Ishikawa (cell line): ENCODE data around the gene TSPAN18.

Experiments used
- CEBPB ChIP-seq: IDR thresholded peaks from 2 replicates; pipeline ENCODE4 v1.6.1; 2012
- CREB1 ChIP-seq: IDR thresholded peaks from 2 replicates; pipeline ENCODE4 v1.6.1; 2012; ENCODE audit warnings: low read depth
- EGR1 ChIP-seq: IDR thresholded peaks from 2 replicates; pipeline ENCODE4 v1.6.1; 2012
- EP300 ChIP-seq: IDR thresholded peaks from 2 replicates; pipeline ENCODE4 v1.6.1; 2012; ENCODE audit warnings: borderline replicate concordance
- FOXM1 ChIP-seq: IDR thresholded peaks from 2 replicates; pipeline ENCODE4 v1.6.1; 2012; ENCODE audit warnings: low read depth, borderline replicate concordance
- NFIC ChIP-seq: IDR thresholded peaks from 2 replicates; pipeline ENCODE4 v1.6.1; 2012
- TAF1 ChIP-seq: IDR thresholded peaks from 2 replicates; pipeline ENCODE4 v1.6.1; 2012; ENCODE audit warnings: low read depth, mild to moderate bottlenecking
- TCF12 ChIP-seq: IDR thresholded peaks from 2 replicates; pipeline ENCODE4 v1.6.1; 2012; ENCODE audit warnings: low read depth
- TEAD4 ChIP-seq: IDR thresholded peaks from 2 replicates; pipeline ENCODE4 v1.6.1; 2012
- YY1 ChIP-seq: IDR thresholded peaks from 2 replicates; pipeline ENCODE4 v1.6.1; 2012; ENCODE audit warnings: low read depth
- ZBTB7A ChIP-seq: IDR thresholded peaks from 2 replicates; pipeline ENCODE4 v1.6.1; 2012; ENCODE audit warnings: low read depth
- TF ChIP-seq, protein P1 (sequence below): IDR thresholded peaks from 2 replicates; pipeline ENCODE4 v1.6.1; 2012
- TF ChIP-seq, protein P2 (sequence below): IDR thresholded peaks from 2 replicates; pipeline ENCODE4 v1.6.1; 2012
- TF ChIP-seq, protein P3 (sequence below): IDR thresholded peaks from 2 replicates; pipeline ENCODE4 v1.6.1; 2012; ENCODE audit warnings: low read depth, mild to moderate bottlenecking

Gene TSPAN18

DNA sequence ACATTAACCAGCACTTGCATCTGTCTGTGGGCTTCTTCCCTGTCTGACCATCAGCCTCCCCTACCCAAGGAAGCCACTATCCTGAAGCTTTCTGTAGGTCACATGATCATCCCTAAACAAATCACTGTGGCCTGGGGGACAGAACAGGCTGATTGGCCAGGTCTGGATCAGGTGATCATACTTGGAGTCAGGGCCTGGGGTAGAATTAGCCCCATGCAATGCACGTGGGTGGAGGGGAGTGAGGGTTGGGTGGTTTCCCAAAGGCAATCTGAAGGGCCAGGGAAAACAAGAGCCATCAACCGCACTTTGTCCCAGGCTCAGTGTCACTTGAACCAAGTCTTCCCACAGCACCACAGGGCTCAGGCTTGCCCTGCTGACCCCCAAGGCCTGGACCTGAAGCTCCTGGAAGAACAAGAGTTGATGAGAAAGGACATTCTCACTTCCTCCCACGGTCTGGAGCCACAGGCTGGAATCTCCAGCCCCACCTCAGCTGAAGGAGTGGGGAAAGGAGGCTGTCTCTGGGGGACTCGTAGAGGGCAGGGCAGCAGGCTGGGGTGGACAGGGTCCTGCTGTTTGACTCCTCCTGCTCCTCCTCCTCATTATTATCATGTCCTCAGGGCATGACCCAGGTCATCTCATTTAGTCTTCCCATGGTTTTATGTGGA lies 31.5 kb upstream of the TSPAN18 start:
- TF ChIP-seq, protein P1, sequence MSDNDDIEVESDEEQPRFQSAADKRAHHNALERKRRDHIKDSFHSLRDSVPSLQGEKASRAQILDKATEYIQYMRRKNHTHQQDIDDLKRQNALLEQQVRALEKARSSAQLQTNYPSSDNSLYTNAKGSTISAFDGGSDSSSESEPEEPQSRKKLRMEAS, result no peak
- TF ChIP-seq, protein P2, sequence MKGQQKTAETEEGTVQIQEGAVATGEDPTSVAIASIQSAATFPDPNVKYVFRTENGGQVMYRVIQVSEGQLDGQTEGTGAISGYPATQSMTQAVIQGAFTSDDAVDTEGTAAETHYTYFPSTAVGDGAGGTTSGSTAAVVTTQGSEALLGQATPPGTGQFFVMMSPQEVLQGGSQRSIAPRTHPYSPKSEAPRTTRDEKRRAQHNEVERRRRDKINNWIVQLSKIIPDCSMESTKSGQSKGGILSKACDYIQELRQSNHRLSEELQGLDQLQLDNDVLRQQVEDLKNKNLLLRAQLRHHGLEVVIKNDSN, result peak; percentile 54

DNA sequence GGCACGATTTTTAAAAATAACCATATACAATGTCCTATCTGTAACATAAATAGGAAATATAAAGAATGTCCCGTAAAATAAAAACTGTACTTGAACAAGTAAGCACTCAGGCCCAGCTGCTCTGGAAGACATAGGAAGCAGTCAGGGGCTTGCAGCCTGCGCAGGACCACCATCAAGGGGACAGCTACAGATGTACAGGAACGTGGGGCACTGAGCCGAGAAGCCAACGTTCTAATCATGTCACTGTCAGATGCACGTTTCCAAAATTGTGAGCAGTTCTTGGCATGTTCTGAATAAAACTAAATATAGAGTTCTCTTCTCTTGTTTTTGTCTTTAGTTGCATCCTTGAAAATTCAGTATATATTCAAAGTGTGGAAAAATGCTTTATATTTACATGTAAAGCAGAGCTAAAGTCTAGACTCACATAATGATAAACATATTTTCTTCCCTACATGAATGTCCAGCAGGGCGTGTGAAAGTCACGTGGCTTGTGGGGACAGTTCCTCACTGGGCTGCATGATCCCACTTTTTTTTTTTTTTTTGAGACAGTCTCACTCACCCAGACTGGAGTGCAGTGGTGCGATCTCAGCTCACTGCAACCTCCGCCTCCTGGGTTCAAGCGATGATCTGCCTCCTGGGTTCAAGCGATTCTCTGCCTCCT lies 28.4 kb upstream of the TSPAN18 start:
- no peak for TF ChIP-seq YY1
- TF ChIP-seq CREB1, result no peak
- TF ChIP-seq, protein P2, result peak; percentile 18; the same call in 1 of the 2 replicates

DNA sequence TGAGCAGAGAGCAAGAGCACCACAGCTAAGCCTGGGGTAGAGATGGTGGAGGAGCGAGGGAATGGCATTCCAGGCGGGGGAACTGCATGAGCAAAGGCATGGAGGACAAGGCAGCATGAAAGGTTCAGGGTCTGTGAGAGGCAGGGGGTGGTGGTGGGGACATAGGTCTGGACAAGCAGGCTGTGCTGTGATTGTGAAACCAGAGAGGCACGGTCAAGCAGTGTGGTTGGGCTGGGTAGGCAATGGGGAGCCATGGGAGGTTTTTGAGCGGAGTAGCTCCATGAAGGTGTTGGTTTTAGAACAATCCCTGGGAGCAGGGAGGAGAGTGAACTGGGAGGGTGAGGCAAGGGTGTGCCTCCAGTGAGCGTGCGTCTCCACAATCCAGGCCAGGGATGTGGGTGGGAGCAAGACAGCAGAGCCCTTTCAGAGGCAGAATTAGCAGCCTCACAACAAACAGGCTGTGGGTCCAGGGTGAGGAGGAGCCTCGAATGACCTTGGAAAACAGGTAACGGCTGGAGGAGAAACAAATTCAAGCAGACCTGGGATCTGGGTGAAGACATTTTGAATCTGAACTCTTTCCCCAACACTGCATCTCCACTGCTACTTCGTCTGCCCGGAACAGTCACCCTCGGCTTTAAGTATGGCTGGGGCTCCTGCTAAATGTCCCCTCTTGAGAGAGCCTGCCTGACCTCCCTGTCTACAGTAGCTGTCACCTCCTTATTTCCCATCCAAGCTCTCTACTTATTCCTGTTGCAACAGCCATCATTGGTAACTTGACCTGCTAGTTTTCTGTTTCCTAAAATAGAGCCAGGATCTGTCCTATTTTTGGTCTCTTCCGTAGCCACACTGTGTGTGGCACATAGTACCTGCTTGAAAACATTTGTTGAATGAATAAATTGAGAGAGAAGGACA lies 27.0 kb upstream of the TSPAN18 start:
- TF ChIP-seq, protein P2, result no peak
- TF ChIP-seq EGR1 (no peak), TEAD4 (no peak), EP300 (no peak), CEBPB (no peak), NFIC (no peak)
- TF ChIP-seq, protein P3, sequence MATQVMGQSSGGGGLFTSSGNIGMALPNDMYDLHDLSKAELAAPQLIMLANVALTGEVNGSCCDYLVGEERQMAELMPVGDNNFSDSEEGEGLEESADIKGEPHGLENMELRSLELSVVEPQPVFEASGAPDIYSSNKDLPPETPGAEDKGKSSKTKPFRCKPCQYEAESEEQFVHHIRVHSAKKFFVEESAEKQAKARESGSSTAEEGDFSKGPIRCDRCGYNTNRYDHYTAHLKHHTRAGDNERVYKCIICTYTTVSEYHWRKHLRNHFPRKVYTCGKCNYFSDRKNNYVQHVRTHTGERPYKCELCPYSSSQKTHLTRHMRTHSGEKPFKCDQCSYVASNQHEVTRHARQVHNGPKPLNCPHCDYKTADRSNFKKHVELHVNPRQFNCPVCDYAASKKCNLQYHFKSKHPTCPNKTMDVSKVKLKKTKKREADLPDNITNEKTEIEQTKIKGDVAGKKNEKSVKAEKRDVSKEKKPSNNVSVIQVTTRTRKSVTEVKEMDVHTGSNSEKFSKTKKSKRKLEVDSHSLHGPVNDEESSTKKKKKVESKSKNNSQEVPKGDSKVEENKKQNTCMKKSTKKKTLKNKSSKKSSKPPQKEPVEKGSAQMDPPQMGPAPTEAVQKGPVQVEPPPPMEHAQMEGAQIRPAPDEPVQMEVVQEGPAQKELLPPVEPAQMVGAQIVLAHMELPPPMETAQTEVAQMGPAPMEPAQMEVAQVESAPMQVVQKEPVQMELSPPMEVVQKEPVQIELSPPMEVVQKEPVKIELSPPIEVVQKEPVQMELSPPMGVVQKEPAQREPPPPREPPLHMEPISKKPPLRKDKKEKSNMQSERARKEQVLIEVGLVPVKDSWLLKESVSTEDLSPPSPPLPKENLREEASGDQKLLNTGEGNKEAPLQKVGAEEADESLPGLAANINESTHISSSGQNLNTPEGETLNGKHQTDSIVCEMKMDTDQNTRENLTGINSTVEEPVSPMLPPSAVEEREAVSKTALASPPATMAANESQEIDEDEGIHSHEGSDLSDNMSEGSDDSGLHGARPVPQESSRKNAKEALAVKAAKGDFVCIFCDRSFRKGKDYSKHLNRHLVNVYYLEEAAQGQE, result no peak
- TF ChIP-seq, protein P1, result no peak

DNA sequence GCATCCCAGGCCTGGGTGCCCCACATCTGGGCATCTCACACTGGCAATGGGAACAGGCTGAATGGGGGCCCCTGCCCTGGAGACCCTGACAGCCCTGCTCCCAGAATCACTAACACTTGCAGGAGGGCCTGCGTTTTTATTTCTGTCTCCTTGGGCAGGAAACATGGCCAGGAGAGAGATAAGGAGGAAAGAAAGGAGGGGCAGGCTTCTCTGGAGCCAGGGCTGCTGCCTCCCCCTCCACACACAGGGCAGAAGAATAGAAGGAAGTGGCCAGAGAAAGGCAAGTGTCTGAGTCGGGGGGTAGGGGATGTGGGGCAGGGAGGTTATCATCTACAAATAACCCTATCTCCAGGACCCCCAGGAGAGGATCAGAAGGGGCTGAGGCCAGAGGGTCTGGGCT lies 25.5 kb upstream of the TSPAN18 start:
- TF ChIP-seq TAF1 (no peak), FOXM1 (no peak)
- TF ChIP-seq, protein P3, result no peak

DNA sequence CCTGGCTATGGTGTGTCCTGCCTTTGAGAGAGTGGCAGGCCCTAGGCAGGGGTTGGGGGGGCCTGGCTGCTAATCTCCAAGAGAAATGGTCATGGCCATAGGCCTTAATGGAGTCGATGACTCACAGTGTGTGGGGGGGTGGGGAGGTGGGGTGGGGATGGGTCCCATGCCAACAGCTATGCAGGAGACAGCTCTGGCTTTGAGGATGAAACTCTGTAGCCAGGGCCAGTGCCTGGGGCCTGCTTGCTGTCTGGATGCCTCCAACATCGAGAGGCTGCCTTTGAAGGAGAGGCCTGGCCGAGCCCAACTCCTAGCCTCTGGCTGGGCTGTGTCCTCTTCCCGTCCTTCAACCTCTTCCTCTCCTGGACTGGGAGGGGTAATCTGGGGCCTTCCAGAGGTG lies 23.9 kb upstream of the TSPAN18 start:
- TF ChIP-seq NFIC (no peak), ZBTB7A (no peak), YY1 (no peak), CREB1 (no peak), EP300 (no peak), TCF12 (no peak), FOXM1 (no peak), CEBPB (no peak)
- TF ChIP-seq, protein P1, result no peak
- TF ChIP-seq, protein P2, result no peak
